Loucy (cell line): ENCODE data around the gene ARHGEF17.

Experiments
- H2AFZ ChIP-seq: fragments of 200-600 bp; sonication (generic); 2 replicates; pipeline ENCODE4 v1.6.0; 2016; ENCODE audit warnings: antibody characterized with exemption, mild to moderate bottlenecking, low read length, moderate library complexity
- H3F3A ChIP-seq: fragments of 200-600 bp; 2 replicates; pipeline ENCODE4 v1.6.0; 2016; ENCODE audit warnings: antibody characterized with exemption, low read depth, mild to moderate bottlenecking
- H3K27me3 ChIP-seq: fragments of 200-600 bp; sonication (generic); 2 replicates; pipeline ENCODE4 v1.6.1; 2014; ENCODE audit warnings: low read length, mild to moderate bottlenecking; ENCODE audit not compliant: insufficient read depth, poor library complexity, severe bottlenecking
- H3K36me3 ChIP-seq: fragments of 200-600 bp; sonication (generic); 2 replicates; pipeline ENCODE4 v1.6.1; 2016; ENCODE audit warnings: low read length; ENCODE audit not compliant: insufficient read depth
- H3K4me1 ChIP-seq: fragments of 200-600 bp; sonication (generic); 2 replicates; pipeline ENCODE4 v1.5.1; 2014; ENCODE audit warnings: low read length, mild to moderate bottlenecking; ENCODE audit not compliant: insufficient read depth, poor library complexity, severe bottlenecking
- H3K4me2 ChIP-seq: fragments of 200-600 bp; sonication (generic); 2 replicates; pipeline ENCODE4 v1.6.0; 2014; ENCODE audit warnings: antibody characterized with exemption, low read length, low read depth, mild to moderate bottlenecking; ENCODE audit not compliant: poor library complexity, severe bottlenecking
- H3K4me3 ChIP-seq: fragments of 200-600 bp; sonication (generic); 2 replicates; pipeline ENCODE4 v1.5.1; 2014; ENCODE audit warnings: low read length, mild to moderate bottlenecking, mixed read lengths; ENCODE audit not compliant: poor library complexity, severe bottlenecking
- H3K79me2 ChIP-seq: fragments of 200-600 bp; sonication (generic); 2 replicates; pipeline ENCODE4 v1.6.1; 2014; ENCODE audit warnings: low read length; ENCODE audit not compliant: insufficient read depth
- H3K9ac ChIP-seq: fragments of 200-600 bp; sonication (generic); 2 replicates; pipeline ENCODE4 v1.6.0; 2014; ENCODE audit warnings: mild to moderate bottlenecking, low read depth, low read length, moderate library complexity; ENCODE audit not compliant: poor library complexity, severe bottlenecking
- H3K9me2 ChIP-seq: fragments of 200-600 bp; sonication (generic); replicated peaks from 2 replicates; pipeline ENCODE4 v1.6.1; 2016; ENCODE audit warnings: low read depth, low read length, mixed read lengths
- H3K9me3 ChIP-seq: fragments of 200-600 bp; sonication (generic); 2 replicates; pipeline ENCODE4 v1.6.1; 2014; ENCODE audit warnings: mild to moderate bottlenecking, antibody characterized with exemption, low read length, low read depth; ENCODE audit not compliant: insufficient read depth
- H4K20me1 ChIP-seq: fragments of 200-600 bp; sonication (generic); 2 replicates; pipeline ENCODE4 v1.6.0; 2014; ENCODE audit warnings: antibody characterized with exemption, low read length, mild to moderate bottlenecking; ENCODE audit not compliant: insufficient read depth, poor library complexity, severe bottlenecking
- EZH2phosphoT487 ChIP-seq: fragments of 200-600 bp; IDR thresholded peaks from 2 replicates; pipeline ENCODE4 v1.6.1; 2018; ENCODE audit warnings: antibody characterized with exemption, mild to moderate bottlenecking, moderate library complexity, borderline replicate concordance
- TF ChIP-seq, protein P1 (sequence below): fragments of 200-600 bp; sonication (generic); conservative IDR thresholded peaks from 2 replicates; pipeline ENCODE4 v1.5.1; 2014; ENCODE audit warnings: mild to moderate bottlenecking, antibody characterized with exemption, low read length

The ARHGEF17 gene

DNA sequence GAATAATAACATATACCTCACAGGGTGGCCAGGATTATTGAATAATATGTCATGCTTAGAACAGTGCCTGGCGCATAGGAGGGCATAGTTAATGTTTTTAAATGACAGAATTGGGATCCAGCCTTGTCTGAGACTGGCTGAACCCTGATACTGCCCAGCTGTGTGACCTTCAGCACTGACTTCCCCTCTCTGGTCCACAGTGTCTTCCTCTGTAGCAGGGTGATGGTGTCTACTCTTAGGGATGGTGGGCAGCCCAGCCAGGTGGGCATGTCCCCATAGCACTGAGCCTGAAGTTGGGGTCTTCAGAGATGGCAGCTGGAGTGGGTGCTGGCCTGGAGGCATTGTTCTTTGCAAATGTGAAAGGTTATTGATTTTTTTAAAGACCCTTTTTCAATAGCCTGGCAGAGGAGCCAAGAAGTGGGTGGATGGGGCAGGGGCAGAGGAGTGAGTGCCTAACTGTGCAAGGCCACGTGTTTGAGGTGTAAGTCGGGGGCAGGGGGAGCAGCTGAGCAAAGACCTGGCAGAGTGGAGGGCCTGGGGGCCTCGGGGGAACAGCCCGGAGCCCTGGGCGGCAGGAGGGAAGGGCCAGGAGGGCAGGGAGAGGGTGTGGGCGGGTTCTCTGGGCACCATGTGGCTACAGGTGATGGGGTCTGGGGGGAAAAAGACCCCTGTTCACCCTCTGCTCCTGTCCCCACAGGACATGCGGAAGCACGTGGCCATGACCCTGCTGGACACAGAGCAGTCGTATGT lies 38.3 kb downstream of the ARHGEF17 start:
- no peak overlapping the region for H2AFZ ChIP-seq
- H3K9me3 ChIP-seq: no peaks in the 10 kb centered on the region
- no peak overlapping the region for H3K9ac ChIP-seq
- no peaks in the 10 kb centered on the region for H4K20me1 ChIP-seq
- no peaks in the 10 kb centered on the region for H3K9me2 ChIP-seq
- no peak overlapping the region for H3K4me2 ChIP-seq
- no peaks in the 10 kb centered on the region for H3K79me2 ChIP-seq
- no peak overlapping the region for H3K4me3 ChIP-seq
- no peaks in the 10 kb centered on the region for H3K36me3 ChIP-seq
- H3K4me1 ChIP-seq: no peaks in the 10 kb centered on the region
- TF ChIP-seq EZH2phosphoT487: no peak
- no peaks in the 10 kb centered on the region for H3F3A ChIP-seq
- no peaks in the 10 kb centered on the region for H3K27me3 ChIP-seq

DNA sequence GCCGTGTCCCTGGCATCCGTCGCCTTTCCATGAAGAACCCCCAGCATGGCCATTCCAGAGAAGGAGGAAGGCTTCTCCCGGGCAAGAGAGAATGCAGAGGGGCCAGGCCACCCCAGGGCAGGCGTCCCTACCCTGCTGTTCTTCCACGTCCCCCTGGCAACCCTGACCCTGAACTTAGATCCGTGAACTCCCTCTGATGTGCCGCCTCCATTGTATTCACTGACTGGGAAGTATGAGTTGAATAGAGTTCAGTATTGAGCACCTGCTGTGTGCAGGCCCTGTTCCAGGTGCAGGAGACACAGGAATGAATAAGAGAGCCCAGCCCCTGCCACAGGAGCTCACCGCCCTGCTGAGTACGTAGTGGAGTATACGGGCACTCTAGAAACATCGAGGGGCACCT lies 39.0 kb downstream of the ARHGEF17 start:
- Histone ChIP-seq H3K4me1 (no peaks in the 10 kb centered on the region), H3K9me2 (no peaks in the 10 kb centered on the region), H3K9ac (no peak overlapping the region), H3K79me2 (no peaks in the 10 kb centered on the region), H3K4me3 (no peak overlapping the region), H2AFZ (no peak overlapping the region), H3F3A (no peaks in the 10 kb centered on the region), H4K20me1 (no peaks in the 10 kb centered on the region), H3K27me3 (no peaks in the 10 kb centered on the region), H3K9me3 (no peaks in the 10 kb centered on the region), H3K36me3 (no peaks in the 10 kb centered on the region), H3K4me2 (no peak overlapping the region)
- no peak for TF ChIP-seq EZH2phosphoT487
- TF ChIP-seq, protein P1, sequence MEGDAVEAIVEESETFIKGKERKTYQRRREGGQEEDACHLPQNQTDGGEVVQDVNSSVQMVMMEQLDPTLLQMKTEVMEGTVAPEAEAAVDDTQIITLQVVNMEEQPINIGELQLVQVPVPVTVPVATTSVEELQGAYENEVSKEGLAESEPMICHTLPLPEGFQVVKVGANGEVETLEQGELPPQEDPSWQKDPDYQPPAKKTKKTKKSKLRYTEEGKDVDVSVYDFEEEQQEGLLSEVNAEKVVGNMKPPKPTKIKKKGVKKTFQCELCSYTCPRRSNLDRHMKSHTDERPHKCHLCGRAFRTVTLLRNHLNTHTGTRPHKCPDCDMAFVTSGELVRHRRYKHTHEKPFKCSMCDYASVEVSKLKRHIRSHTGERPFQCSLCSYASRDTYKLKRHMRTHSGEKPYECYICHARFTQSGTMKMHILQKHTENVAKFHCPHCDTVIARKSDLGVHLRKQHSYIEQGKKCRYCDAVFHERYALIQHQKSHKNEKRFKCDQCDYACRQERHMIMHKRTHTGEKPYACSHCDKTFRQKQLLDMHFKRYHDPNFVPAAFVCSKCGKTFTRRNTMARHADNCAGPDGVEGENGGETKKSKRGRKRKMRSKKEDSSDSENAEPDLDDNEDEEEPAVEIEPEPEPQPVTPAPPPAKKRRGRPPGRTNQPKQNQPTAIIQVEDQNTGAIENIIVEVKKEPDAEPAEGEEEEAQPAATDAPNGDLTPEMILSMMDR: no peak

DNA sequence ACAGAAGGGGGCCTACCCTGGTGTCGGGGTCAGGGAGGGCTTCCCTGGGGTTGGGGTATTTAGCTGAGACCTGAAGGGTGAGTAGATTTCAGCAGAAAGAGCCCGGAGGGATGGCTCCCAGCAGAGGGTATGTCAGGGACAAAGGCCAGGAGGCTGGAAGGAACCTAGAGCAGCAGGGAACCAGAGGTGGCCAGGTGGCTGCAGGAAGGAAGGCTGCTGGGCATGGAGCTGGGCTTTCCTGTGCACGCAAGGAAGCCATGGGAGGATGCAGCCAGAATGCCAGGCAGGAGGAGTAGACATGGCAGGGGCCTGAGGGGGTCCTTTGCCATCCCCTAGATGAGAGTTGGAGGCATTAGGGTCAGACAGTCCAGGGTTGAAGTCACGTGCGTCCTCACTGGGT lies 40.8 kb downstream of the ARHGEF17 start:
- H3K4me1 ChIP-seq: peaks cover 11% of the 10 kb centered on the region
- TF ChIP-seq EZH2phosphoT487: no peak
- TF ChIP-seq, protein P1: no peak

DNA sequence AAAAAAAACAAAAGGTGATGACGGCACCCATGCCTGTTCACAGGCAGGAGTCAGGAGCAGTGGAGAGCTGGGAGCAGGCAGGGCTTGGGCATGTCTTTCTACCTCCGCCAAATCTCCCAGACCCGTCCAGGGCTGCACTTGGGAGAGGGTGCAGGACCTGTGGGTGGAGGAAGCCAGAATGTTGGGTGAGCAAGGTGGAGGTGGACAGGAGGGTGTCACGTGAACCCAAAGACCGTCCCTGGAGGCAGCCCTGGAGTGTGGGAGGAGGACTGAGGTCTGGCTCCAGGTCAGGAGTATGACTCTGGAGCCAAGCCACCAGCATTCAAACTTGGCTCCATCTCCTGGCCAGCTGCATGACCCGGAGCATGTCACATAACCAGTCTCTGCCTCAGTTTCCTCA lies 41.6 kb downstream of the ARHGEF17 start:
- Histone ChIP-seq H2AFZ (no peak overlapping the region), H3K4me2 (no peak overlapping the region), H3K27me3 (no peaks in the 10 kb centered on the region), H3K36me3 (no peaks in the 10 kb centered on the region), H3K4me1 (peaks cover 15% of the 10 kb centered on the region), H4K20me1 (no peaks in the 10 kb centered on the region), H3K9ac (no peak overlapping the region), H3F3A (no peaks in the 10 kb centered on the region), H3K79me2 (no peaks in the 10 kb centered on the region), H3K9me2 (no peaks in the 10 kb centered on the region), H3K4me3 (no peak overlapping the region), H3K9me3 (no peaks in the 10 kb centered on the region)
- TF ChIP-seq, protein P1: no peak
- TF ChIP-seq EZH2phosphoT487: no peak

More for the DNA sequence above, 40.8 kb downstream of the ARHGEF17 start:
- no peaks in the 10 kb centered on the region for H3F3A ChIP-seq
- H3K27me3 ChIP-seq: no peaks in the 10 kb centered on the region
- H3K4me3 ChIP-seq: no peak overlapping the region
- no peak overlapping the region for H2AFZ ChIP-seq
- no peaks in the 10 kb centered on the region for H4K20me1 ChIP-seq
- no peaks in the 10 kb centered on the region for H3K79me2 ChIP-seq
- H3K9me3 ChIP-seq: no peaks in the 10 kb centered on the region
- no peaks in the 10 kb centered on the region for H3K9me2 ChIP-seq
- no peak overlapping the region for H3K9ac ChIP-seq
- no peak overlapping the region for H3K4me2 ChIP-seq
- H3K36me3 ChIP-seq: no peaks in the 10 kb centered on the region
